Transverse colon (tissue), 4 donors: ENCODE results near the gene SLC29A1. TPM values are rescaled to one million over a fixed set of nuclear protein-coding genes. Genes with fewer than 3 reads are reported as not detected.

Experiments
- DNase-seq: peaks from one replicate; pipeline ENCODE4 v3.0.0-alpha.2; 2019
- H3K27ac ChIP-seq, 4 donors: fragments of 200-600 bp; sonication (generic); 2 replicates each; pipeline ENCODE4 v1.5.1; 2016 to 2018; ENCODE audit warnings: inconsistent platforms in 4 of 4
- H3K27me3 ChIP-seq: fragments of 200-600 bp; sonication (generic); 2 replicates; pipeline ENCODE4 v1.5.1; 2017; ENCODE audit warnings: inconsistent platforms
- H3K36me3 ChIP-seq, 4 donors: fragments of 200-600 bp; sonication (generic); 2 replicates each; pipeline ENCODE4 v1.5.1; 2017 to 2019; ENCODE audit warnings: inconsistent platforms in 4 of 4
- H3K4me1 ChIP-seq, 4 donors: fragments of 200-600 bp; sonication (generic); 2 replicates each; pipeline ENCODE4 v1.5.1; 2017 to 2020; ENCODE audit warnings: inconsistent platforms in 4 of 4
- H3K4me3 ChIP-seq, 4 donors: fragments of 200-600 bp; sonication (generic); 1 replicate in 1 of 4; 2 replicates in 3 of 4; pipeline versions ENCODE4 v1.5.1 to v1.6.1; 2017 to 2019; ENCODE audit warnings: inconsistent platforms in 4 of 4
- H3K9me3 ChIP-seq, 2 donors: fragments of 200-600 bp; sonication (generic); 2 replicates each; pipeline ENCODE4 v1.5.1; 2017 to 2019; ENCODE audit warnings: inconsistent platforms in 2 of 2
- CTCF ChIP-seq, 5 experiments: fragments of 200-600 bp in 3 of 5; fragments of 450-650 bp in 2 of 5; sonication (generic) in 3 of 5; IDR thresholded peaks; 1 replicate in 2 of 5; 2 replicates in 3 of 5; pipeline ENCODE4 v1.5.1; 2016 to 2017; ENCODE audit warnings: antibody characterized with exemption in 5 of 5, inconsistent platforms in 3 of 5, mild to moderate bottlenecking in 2 of 5, moderate library complexity in 1 of 5
- EP300 ChIP-seq: sonication (generic); formaldehyde crosslinking; IDR thresholded peaks from one replicate; pipeline ENCODE4 v1.6.1; 2017; ENCODE audit warnings: antibody characterized with exemption, low read depth
- POLR2A ChIP-seq: fragments of 450-650 bp; IDR thresholded peaks from one replicate; pipeline ENCODE4 v1.6.1; 2016; ENCODE audit warnings: antibody characterized with exemption, mild to moderate bottlenecking, moderate library complexity
- POLR2AphosphoS5 ChIP-seq, 3 donors: sonication (generic); formaldehyde crosslinking; IDR thresholded peaks; one replicate each; pipeline ENCODE4 v1.6.1; 2016; ENCODE audit warnings: antibody characterized with exemption in 3 of 3
- WGBS, 2 donors: methylation state at CpG; one replicate each; pipeline ENCODE4 v1.1.5; 2018; ENCODE audit warnings: low coverage in 1 of 2; 5-methylcytosine and 5-hydroxymethylcytosine counted together
- in situ Hi-C, 4 donors: fragments of 200-750 bp; cut with MboI; loops; one replicate each; pipeline versions ENCODE4 v1.15.0 to v1.15.1; 2017; ENCODE audit warnings: low sequenced_read_pairs in 3 of 4, low pct_ligation_motif_present in 1 of 4, low pct_unique_long_range_greater_than_20kb in 1 of 4
- intact Hi-C: fragments of 100-400 bp; cut with DNase I; formaldehyde crosslinking; loops from one replicate; pipeline ENCODE4 v1.15.1; 2023; ENCODE audit warnings: low total_unique reads
- total RNA-seq, 4 donors: library from RNA; depleted of rRNA; stranded (reverse); fragments of >200 nt; gene quantifications; one replicate each; pipeline ENCODE4 v1.1.0, GENCODE V29; 2016

Gene SLC29A1
- total RNA-seq, 4 donors from 2014 or later: 25.1 to 45.2 (median 35.6) TPM

- Histone ChIP-seq H3K4me1 (peaks cover 28 to 49% (median 41%) of the 10 kb centered on the region in 4 donors), H3K36me3 (peaks cover 0 to 4% (median 0%) of the 10 kb centered on the region in 4 donors), H3K9me3 (no peaks in the 10 kb centered on the region), H3K4me3 (no peak overlapping the region), H3K27ac (no peak overlapping the region), H3K27me3 (no peaks in the 10 kb centered on the region)
- in situ Hi-C loops: loop anchor here in 1 of 4 donors (10.0 kb wide), 1 partner anchor 74 kb away; no protein-coding TSS in a partner anchor
- TF ChIP-seq POLR2A (no peak), CTCF (IDR thresholded peaks at IDR 0.05) (no peak), POLR2AphosphoS5 (IDR thresholded peaks at IDR 0.05) (no peak), EP300 (no peak)
- intact Hi-C loops: no loop called here
- 77 to 90% methylated on average over 3 to 6 of the region's 6 CpGs for WGBS, 2 donors
- DNase-seq: no peak
Observed at GRCh38 chr6:44260451-44261297, 37.3 kb downstream of the SLC29A1 start.

DNA sequence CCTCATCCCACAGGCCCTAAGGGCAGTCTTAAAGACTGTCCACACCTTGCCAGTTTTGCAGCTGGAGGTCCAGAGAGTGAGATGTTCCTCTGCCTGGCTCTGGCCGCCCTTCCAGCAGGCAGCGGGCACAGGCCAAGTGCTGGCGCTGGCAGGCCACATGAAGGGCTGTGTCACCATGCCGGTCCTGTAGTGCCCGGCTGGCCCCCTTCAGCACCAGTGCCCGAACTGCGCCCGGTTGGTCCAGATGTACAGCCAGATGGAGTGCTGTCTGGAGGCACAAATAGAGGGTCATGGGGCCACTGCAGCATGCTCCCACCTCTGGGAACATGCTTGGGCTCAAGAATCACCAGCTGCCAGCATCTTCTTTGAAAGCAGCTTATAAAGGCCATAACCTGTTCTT, 38.2 kb downstream of the SLC29A1 start:
- no peaks in the 10 kb centered on the region for H3K27me3 ChIP-seq
- in situ Hi-C loops (loop anchor here in 1 of 4 donors (10.0 kb wide), 1 partner anchor 73 kb away; no protein-coding TSS in a partner anchor), intact Hi-C loops (no loop called here)
- H3K27ac ChIP-seq: no peak overlapping the region
- H3K36me3 ChIP-seq: peaks cover 0 to 4% (median 0%) of the 10 kb centered on the region in 4 donors
- no peaks in the 10 kb centered on the region for H3K9me3 ChIP-seq
- H3K4me3 ChIP-seq: no peak overlapping the region
- TF ChIP-seq POLR2AphosphoS5 (IDR thresholded peaks at IDR 0.05): no peak
- no peak for TF ChIP-seq POLR2A
- TF ChIP-seq EP300: no peak
- no peak for TF ChIP-seq CTCF (IDR thresholded peaks at IDR 0.05)
- DNase-seq: no peak
- H3K4me1 ChIP-seq: peaks cover 22 to 44% (median 35%) of the 10 kb centered on the region in 4 donors
- WGBS, 2 donors: 96% methylated on average over 5 of the region's 8 CpGs; no CpG with 5 or more reads in 1 of the 2 donors

GRCh38 chr6:44262467-44263353, 39.3 kb downstream of the SLC29A1 start:
- no peak for DNase-seq
- no peaks in the 10 kb centered on the region for H3K9me3 ChIP-seq
- WGBS, 2 donors: 60% methylated on average over 7 of the region's 7 CpGs; no CpG with 5 or more reads in 1 of the 2 donors
- H3K4me1 ChIP-seq: peaks cover 20 to 40% (median 31%) of the 10 kb centered on the region in 4 donors
- peaks cover 0 to 4% (median 0%) of the 10 kb centered on the region in 4 donors for H3K36me3 ChIP-seq
- in situ Hi-C loops: loop anchor here in 1 of 4 donors (10.0 kb wide), 1 partner anchor 72 kb away; no protein-coding TSS in a partner anchor
- intact Hi-C loops: no loop called here
- TF ChIP-seq CTCF (IDR thresholded peaks at IDR 0.05) (no peak), EP300 (no peak), POLR2AphosphoS5 (IDR thresholded peaks at IDR 0.05) (no peak), POLR2A (no peak)
- H3K4me3 ChIP-seq: peak overlapping the region in 1 of 4 donors; percentile 81
- H3K27me3 ChIP-seq: no peaks in the 10 kb centered on the region
- H3K27ac ChIP-seq: peak overlapping the region; percentile 46 to 90 (median 86)
